GM13977 (cell line): ENCODE measurements around the gene TMEM186.
A peak's percentile ranks its signal among the peaks of the same experiment; 100 is the strongest.

Experiments used
- DNase-seq: peaks from one replicate; pipeline ENCODE4 v3.0.0; 2012; ENCODE audit warnings: low spot score
- CTCF ChIP-seq: IDR thresholded peaks from 2 replicates; pipeline ENCODE4 v1.5.1; 2012; ENCODE audit warnings: mild to moderate bottlenecking, control low read depth; ENCODE audit not compliant: insufficient read depth; ENCODE audit errors: extremely low read depth, missing control alignments
- in situ Hi-C: fragments of 300-500 bp; cut with MboI; formaldehyde crosslinking; loops from one replicate; pipeline ENCODE4 v1.12.0; 2022; ENCODE audit warnings: low sequenced_read_pairs, low pct_unique_long_range_greater_than_20kb, mixed read lengths, inconsistent platforms; ENCODE audit not compliant: unreplicated experiment

Gene TMEM186

GRCh38 chr16:8819411-8820034 is 22.1 kb upstream of the TMEM186 start:
- no peak for TF ChIP-seq CTCF
- in situ Hi-C loops = no loop called here
- DNase-seq = no peak

- DNase-seq = peak; percentile 67
- peak; percentile 10 for TF ChIP-seq CTCF
- in situ Hi-C loops = no loop called here
These were observed 21.2 kb upstream of the TMEM186 start for GRCh38 chr16:8818504-8819270.

GRCh38 chr16:8816967-8817655 is 19.7 kb upstream of the TMEM186 start:
- no peak for DNase-seq
- in situ Hi-C loops = no loop called here

GRCh38 chr16:8814095-8814806 is 16.8 kb upstream of the TMEM186 start:
- no peak for DNase-seq
- no peak for TF ChIP-seq CTCF
- in situ Hi-C loops = no loop called here

More at GRCh38 chr16:8816967-8817655, 19.7 kb upstream of the TMEM186 start:
- TF ChIP-seq CTCF = no peak

- DNase-seq = no peak
- TF ChIP-seq CTCF = no peak
- in situ Hi-C loops = no loop called here
These were observed 14.9 kb upstream of the TMEM186 start for GRCh38 chr16:8812162-8812843.

GRCh38 chr16:8808613-8809353 is 11.3 kb upstream of the TMEM186 start:
- in situ Hi-C loops = no loop called here

More at GRCh38 chr16:8808613-8809353, 11.3 kb upstream of the TMEM186 start:
- no peak for TF ChIP-seq CTCF
- no peak for DNase-seq
